GM18909 (cell line): ENCODE data around the gene PRKCA.
"Not testable (repeated sequence)": the region's sequence is repeated elsewhere in the genome, so short reads cannot be mapped to it uniquely, and the experiment has no call there.

Experiments
- ATAC-seq: cut with Tn5 transposase; IDR thresholded peaks from one replicate; pipeline ENCODE4 v1.9.1; 2021; ENCODE audit warnings: mild to moderate bottlenecking; ENCODE audit not compliant: unreplicated experiment, poor library complexity

PRKCA gene

GRCh38 chr17:66378296-66378695, 75.9 kb downstream of the PRKCA start:
- no peak for ATAC-seq

- no peak for ATAC-seq
These were observed 77.1 kb downstream of the PRKCA start for GRCh38 chr17:66379544-66379943.

GRCh38 chr17:66379996-66380395, 77.6 kb downstream of the PRKCA start:
- no peak for ATAC-seq

- no peak for ATAC-seq
These were observed 79.4 kb downstream of the PRKCA start for GRCh38 chr17:66381701-66382362.

- ATAC-seq: no peak
These were observed 80.9 kb downstream of the PRKCA start for GRCh38 chr17:66383333-66383732.

GRCh38 chr17:66386498-66387351, 84.3 kb downstream of the PRKCA start:
- ATAC-seq: no peak

GRCh38 chr17:66387392-66387981, 85.1 kb downstream of the PRKCA start:
- ATAC-seq: no peak

GRCh38 chr17:66392783-66393437, 90.5 kb downstream of the PRKCA start:
- no peak for ATAC-seq

GRCh38 chr17:66395961-66396360, 93.5 kb downstream of the PRKCA start:
- no peak for ATAC-seq

GRCh38 chr17:66397486-66397885, 95.1 kb downstream of the PRKCA start:
- no peak for ATAC-seq

GRCh38 chr17:66398059-66398458, 95.6 kb downstream of the PRKCA start:
- no peak for ATAC-seq

GRCh38 chr17:66398617-66399016, 96.2 kb downstream of the PRKCA start:
- no peak for ATAC-seq

GRCh38 chr17:66399441-66399840, 97.0 kb downstream of the PRKCA start:
- no peak for ATAC-seq

GRCh38 chr17:66400041-66400688, 97.8 kb downstream of the PRKCA start:
- not testable (repeated sequence) for ATAC-seq

GRCh38 chr17:66400698-66401097, 98.3 kb downstream of the PRKCA start:
- ATAC-seq: no peak

GRCh38 chr17:66401364-66401763, 99.0 kb downstream of the PRKCA start:
- no peak for ATAC-seq

- no peak for ATAC-seq
These were observed 101.6 kb downstream of the PRKCA start for GRCh38 chr17:66403846-66404556.

- no peak for ATAC-seq
These were observed 103.6 kb downstream of the PRKCA start for GRCh38 chr17:66405836-66406677.
